Body of pancreas (tissue), 4 donors: ENCODE measurements around the gene GULP1. TPM values are rescaled to one million over a fixed set of nuclear protein-coding genes. Genes with fewer than 3 reads are reported as not detected.
A peak's percentile ranks its signal among the peaks of the same experiment; 100 is the strongest.

Experiments used
- ATAC-seq: fragments of 150-250 bp; one replicate; pipeline ENCODE4 v1.9.1; 2016
- DNase-seq, 4 donors: peaks; one replicate each; pipeline ENCODE4 v3.0.0-alpha.2; 2019
- H3K27ac ChIP-seq, 4 donors: fragments of 200-600 bp; sonication (generic); 1 replicate in 3 of 4; 2 replicates in 1 of 4; pipeline versions ENCODE4 v1.5.1 to v1.6.1; 2016 to 2019; ENCODE audit warnings: mild to moderate bottlenecking in 1 of 4, mixed read lengths in 1 of 4, moderate library complexity in 1 of 4
- H3K27me3 ChIP-seq, 2 donors: fragments of 200-600 bp; sonication (generic); one replicate each; pipeline ENCODE4 v1.6.0; 2016; ENCODE audit warnings: mild to moderate bottlenecking in 1 of 2
- H3K36me3 ChIP-seq, 2 donors: fragments of 200-600 bp; sonication (generic); replicated peaks in 1 of 2; 2 replicates each; pipeline ENCODE4 v1.5.1; 2016; ENCODE audit warnings: low read depth in 2 of 2; ENCODE audit not compliant: insufficient read depth in 1 of 2
- H3K4me1 ChIP-seq: fragments of 200-600 bp; sonication (generic); one replicate; pipeline ENCODE4 v1.6.0; 2016
- H3K4me3 ChIP-seq, 2 donors: fragments of 200-600 bp; sonication (generic); 1 replicate in 1 of 2; 2 replicates in 1 of 2; pipeline ENCODE4 v1.5.1; 2016 to 2019
- H3K9me3 ChIP-seq, 3 donors: fragments of 200-600 bp; sonication (generic); 1 replicate in 2 of 3; 2 replicates in 1 of 3; pipeline ENCODE4 v1.5.1; 2016
- POLR2A ChIP-seq, 3 donors: fragments of 450-650 bp; IDR thresholded peaks; one replicate each; pipeline ENCODE4 v1.6.1; 2016; ENCODE audit warnings: antibody characterized with exemption in 3 of 3, mild to moderate bottlenecking in 2 of 3
- WGBS, 2 donors: methylation state at CpG; one replicate each; pipeline ENCODE4 v1.1.5; 2017; 5-methylcytosine and 5-hydroxymethylcytosine counted together
- intact Hi-C: fragments of 100-400 bp; cut with DNase I; formaldehyde crosslinking; loops from one replicate; pipeline ENCODE4 v1.15.1; 2023
- total RNA-seq, 2 donors: library from RNA; depleted of rRNA; stranded (reverse); fragments of >200 nt; gene quantifications; one replicate each; pipeline ENCODE4 v1.1.0, GENCODE V29; 2016
- TF ChIP-seq, protein P1 (sequence below), 7 experiments: fragments of 450-650 bp in 4 of 7; fragments of 200-600 bp in 3 of 7; sonication (generic) in 3 of 7; IDR thresholded peaks; one replicate each; pipeline ENCODE4 v1.5.1; 2016 to 2019; ENCODE audit warnings: antibody characterized with exemption in 7 of 7

The GULP1 gene
- total RNA-seq, 2 donors from 2014 or later, result 24.7 to 50.3 TPM

DNA sequence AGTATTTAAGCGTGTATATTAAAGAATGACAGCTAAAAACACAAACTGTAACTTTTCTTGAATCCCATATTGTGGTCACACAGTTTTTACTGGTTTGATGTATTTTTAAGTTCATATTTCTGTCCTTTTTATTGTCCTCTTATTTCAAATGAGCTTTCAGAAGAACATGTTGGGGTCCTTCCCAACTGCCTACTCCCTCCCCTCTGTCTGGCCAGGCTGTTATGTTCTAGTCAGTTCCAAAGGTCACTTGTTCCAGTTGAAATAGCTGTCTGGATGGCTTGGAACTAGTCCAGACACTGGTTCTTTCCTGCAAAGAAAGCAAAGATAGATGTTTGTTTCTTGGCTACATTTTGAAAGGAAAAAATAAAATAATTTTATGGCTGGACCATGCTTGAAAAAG, 306.9 kb downstream of the GULP1 start:
- TF ChIP-seq POLR2A (IDR thresholded peaks at IDR 0.05), result no peak
- TF ChIP-seq, protein P1, sequence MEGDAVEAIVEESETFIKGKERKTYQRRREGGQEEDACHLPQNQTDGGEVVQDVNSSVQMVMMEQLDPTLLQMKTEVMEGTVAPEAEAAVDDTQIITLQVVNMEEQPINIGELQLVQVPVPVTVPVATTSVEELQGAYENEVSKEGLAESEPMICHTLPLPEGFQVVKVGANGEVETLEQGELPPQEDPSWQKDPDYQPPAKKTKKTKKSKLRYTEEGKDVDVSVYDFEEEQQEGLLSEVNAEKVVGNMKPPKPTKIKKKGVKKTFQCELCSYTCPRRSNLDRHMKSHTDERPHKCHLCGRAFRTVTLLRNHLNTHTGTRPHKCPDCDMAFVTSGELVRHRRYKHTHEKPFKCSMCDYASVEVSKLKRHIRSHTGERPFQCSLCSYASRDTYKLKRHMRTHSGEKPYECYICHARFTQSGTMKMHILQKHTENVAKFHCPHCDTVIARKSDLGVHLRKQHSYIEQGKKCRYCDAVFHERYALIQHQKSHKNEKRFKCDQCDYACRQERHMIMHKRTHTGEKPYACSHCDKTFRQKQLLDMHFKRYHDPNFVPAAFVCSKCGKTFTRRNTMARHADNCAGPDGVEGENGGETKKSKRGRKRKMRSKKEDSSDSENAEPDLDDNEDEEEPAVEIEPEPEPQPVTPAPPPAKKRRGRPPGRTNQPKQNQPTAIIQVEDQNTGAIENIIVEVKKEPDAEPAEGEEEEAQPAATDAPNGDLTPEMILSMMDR (IDR thresholded peaks at IDR 0.05), result no peak
- H3K27ac ChIP-seq, result peak overlapping the region in 1 of 4 donors; percentile 17

DNA sequence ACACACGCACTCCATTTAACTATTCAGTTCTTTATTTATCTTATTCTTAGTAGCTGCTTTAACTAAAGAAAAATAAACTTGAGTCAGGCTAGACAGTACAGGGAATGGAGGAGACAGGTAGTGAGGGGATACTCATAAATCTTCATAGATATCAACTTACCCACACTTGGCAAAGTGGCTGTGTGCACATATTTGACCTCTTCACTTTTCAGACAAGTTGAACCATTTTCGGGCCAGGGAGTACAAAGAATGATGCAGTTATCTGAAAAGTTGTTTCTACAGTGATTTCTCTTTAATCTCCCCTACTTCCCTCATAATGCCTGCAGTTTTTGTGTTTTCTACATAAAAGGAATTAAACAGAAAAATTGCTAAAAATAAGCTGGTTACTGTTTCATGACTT, 307.5 kb downstream of the GULP1 start:
- Histone ChIP-seq H3K36me3 (no peaks in the 10 kb centered on the region), H3K27ac (no peak overlapping the region), H3K9me3 (no peaks in the 10 kb centered on the region), H3K4me3 (no peak overlapping the region), H3K27me3 (no peaks in the 10 kb centered on the region), H3K4me1 (peaks cover 6% of the 10 kb centered on the region)
- no peak for DNase-seq
- no peak for TF ChIP-seq POLR2A (IDR thresholded peaks at IDR 0.05)
- TF ChIP-seq, protein P1 (IDR thresholded peaks at IDR 0.05), result no peak
- intact Hi-C loops, result no loop called here
- ATAC-seq, result no peak
- WGBS, 2 donors, result 28 to 45% methylated on average over 2 of the region's 2 CpGs

More for the DNA sequence above, 306.9 kb downstream of the GULP1 start:
- Histone ChIP-seq H3K27me3 (no peaks in the 10 kb centered on the region), H3K4me1 (peaks cover 6% of the 10 kb centered on the region), H3K4me3 (no peak overlapping the region), H3K9me3 (no peaks in the 10 kb centered on the region), H3K36me3 (no peaks in the 10 kb centered on the region)
- intact Hi-C loops, result no loop called here
- ATAC-seq (peak; percentile 64), DNase-seq (peak; percentile 24 to 59 (median 47))
- WGBS, 2 donors, result 67 to 74% methylated on average over 1 of the region's 1 CpG

DNA sequence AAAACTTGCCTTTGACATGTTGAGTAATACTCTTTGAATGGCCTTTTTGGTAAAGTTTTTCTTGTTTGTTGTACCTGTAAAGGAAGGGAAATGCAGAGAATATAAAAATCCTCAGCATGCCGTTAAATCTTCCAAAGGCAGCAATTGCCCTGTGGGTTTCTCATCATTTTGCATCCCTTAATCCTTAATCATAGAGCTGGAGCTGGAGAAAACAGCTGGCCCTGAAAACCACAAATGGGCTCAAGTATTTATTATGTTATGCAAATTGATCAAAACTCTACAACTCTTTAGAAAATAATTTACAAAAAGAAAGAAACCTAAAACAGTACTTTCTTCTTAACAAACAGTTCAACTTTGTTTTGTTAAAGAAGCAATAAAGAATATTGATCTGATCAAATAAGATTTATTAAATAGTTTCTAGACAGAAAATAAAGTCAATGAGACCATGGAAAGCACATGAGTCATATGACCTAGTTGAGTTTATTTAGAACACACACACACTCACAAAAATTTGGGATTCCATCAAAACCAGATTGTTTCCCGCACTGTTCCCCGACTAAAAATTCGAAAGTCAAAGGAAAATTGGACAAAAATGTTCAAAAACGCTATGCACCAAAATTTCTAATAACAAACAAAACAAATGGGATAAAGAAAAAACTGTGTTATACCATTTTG, 309.0 kb downstream of the GULP1 start:
- TF ChIP-seq, protein P1 (IDR thresholded peaks at IDR 0.05), result no peak
- no peak for TF ChIP-seq POLR2A (IDR thresholded peaks at IDR 0.05)
- Histone ChIP-seq H3K4me1 (peaks cover 6% of the 10 kb centered on the region), H3K27ac (no peak overlapping the region), H3K9me3 (no peaks in the 10 kb centered on the region), H3K4me3 (no peak overlapping the region), H3K27me3 (no peaks in the 10 kb centered on the region), H3K36me3 (no peaks in the 10 kb centered on the region)
- DNase-seq (no peak), ATAC-seq (no peak)
- intact Hi-C loops, result no loop called here
- WGBS, 2 donors, result 92 to 95% methylated on average over 5 of the region's 5 CpGs

DNA sequence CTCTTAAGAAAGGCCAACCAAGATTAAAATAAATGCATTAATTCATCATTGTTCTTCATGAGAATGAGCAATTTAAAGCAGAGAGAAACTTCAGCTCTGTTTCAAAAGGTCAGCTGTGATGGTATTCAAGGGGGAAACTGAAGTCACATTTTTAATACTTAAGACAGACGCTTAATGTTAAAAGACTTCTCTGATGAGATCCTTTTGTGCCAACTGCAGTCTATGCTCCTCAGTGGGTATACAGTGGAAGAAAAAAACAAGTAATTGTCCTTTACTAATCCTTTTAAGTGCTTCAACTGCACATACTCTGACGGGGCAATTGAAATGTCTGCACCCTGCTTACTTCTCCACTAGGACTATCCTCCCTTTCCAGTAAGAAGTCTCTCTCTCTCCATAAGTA, 309.7 kb downstream of the GULP1 start:
- ATAC-seq (no peak), DNase-seq (no peak)
- peaks cover 6% of the 10 kb centered on the region for H3K4me1 ChIP-seq
- H3K4me3 ChIP-seq, result no peak overlapping the region
- WGBS, 2 donors, result 85 to 90% methylated on average over 2 of the region's 2 CpGs
- TF ChIP-seq POLR2A (IDR thresholded peaks at IDR 0.05), result no peak
- no peaks in the 10 kb centered on the region for H3K36me3 ChIP-seq
- intact Hi-C loops, result no loop called here
- H3K27me3 ChIP-seq, result no peaks in the 10 kb centered on the region
- H3K9me3 ChIP-seq, result no peaks in the 10 kb centered on the region
- H3K27ac ChIP-seq, result no peak overlapping the region

DNA sequence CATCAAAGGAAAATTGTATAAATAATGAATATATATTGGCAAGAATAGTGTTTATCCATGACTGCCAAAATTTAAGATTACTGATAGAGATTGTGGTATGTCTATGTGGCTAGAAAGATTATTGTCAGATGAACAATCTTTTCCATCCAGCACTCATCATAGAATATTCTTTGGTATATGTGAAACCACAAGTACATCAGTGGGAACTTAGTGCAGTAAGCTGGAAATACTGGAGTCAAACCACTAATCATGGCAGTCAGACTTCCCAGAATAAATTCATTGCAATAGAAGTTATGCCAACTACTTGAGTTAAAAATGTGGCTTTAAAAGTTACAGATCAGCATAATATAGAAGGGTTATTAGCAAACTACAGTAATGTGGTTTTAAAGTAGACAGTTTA, 310.3 kb downstream of the GULP1 start:
- Histone ChIP-seq H3K9me3 (no peaks in the 10 kb centered on the region), H3K27me3 (no peaks in the 10 kb centered on the region), H3K27ac (no peak overlapping the region), H3K36me3 (no peaks in the 10 kb centered on the region), H3K4me1 (peaks cover 6% of the 10 kb centered on the region), H3K4me3 (no peak overlapping the region)
- DNase-seq (no peak), ATAC-seq (no peak)
- intact Hi-C loops, result no loop called here
- no peak for TF ChIP-seq POLR2A (IDR thresholded peaks at IDR 0.05)
- TF ChIP-seq, protein P1 (IDR thresholded peaks at IDR 0.05), result no peak
